Thyroid gland (tissue), 4 donors: ENCODE measurements around the gene INF2. TPM values are rescaled to one million over a fixed set of nuclear protein-coding genes. Genes with fewer than 3 reads are reported as not detected.

Experiments used
- DNase-seq, 2 donors: peaks; one replicate each; pipeline ENCODE4 v3.0.0-alpha.2; 2019
- H3K27ac ChIP-seq, 3 donors: fragments of 200-600 bp; sonication (generic); 1 replicate in 2 of 3; 2 replicates in 1 of 3; pipeline ENCODE4 v1.5.1; 2016 to 2019; ENCODE audit warnings: mild to moderate bottlenecking in 1 of 3, moderate library complexity in 1 of 3
- H3K27me3 ChIP-seq: fragments of 200-600 bp; sonication (generic); one replicate; pipeline ENCODE4 v1.5.1; 2019
- H3K36me3 ChIP-seq, 2 donors: fragments of 200-600 bp; sonication (generic); one replicate each; pipeline ENCODE4 v1.5.1; 2016 to 2019
- H3K4me1 ChIP-seq, 2 donors: fragments of 200-600 bp; sonication (generic); one replicate each; pipeline ENCODE4 v1.5.1; 2017 to 2019
- H3K4me3 ChIP-seq, 3 donors: fragments of 200-600 bp; sonication (generic); replicated peaks in 1 of 3; 1 replicate in 2 of 3; 2 replicates in 1 of 3; pipeline ENCODE4 v1.5.1; 2016; ENCODE audit warnings: mild to moderate bottlenecking in 1 of 3
- H3K9me3 ChIP-seq: fragments of 200-600 bp; sonication (generic); one replicate; pipeline ENCODE4 v1.5.1; 2017
- CTCF ChIP-seq, 6 experiments: fragments of 200-600 bp in 3 of 6; fragments of 450-650 bp in 3 of 6; sonication (generic) in 3 of 6; IDR thresholded peaks; one replicate each; pipeline ENCODE4 v1.5.1; 2016 to 2019; ENCODE audit warnings: antibody characterized with exemption in 6 of 6, mild to moderate bottlenecking in 2 of 6, inconsistent platforms in 1 of 6, moderate library complexity in 1 of 6
- POLR2A ChIP-seq, 2 donors: fragments of 450-650 bp; IDR thresholded peaks; one replicate each; pipeline ENCODE4 v1.6.1; 2017; ENCODE audit warnings: antibody characterized with exemption in 2 of 2, mild to moderate bottlenecking in 2 of 2, moderate library complexity in 1 of 2
- WGBS, 2 donors: methylation state at CpG; one replicate each; pipeline ENCODE4 v1.1.5; 2017; 5-methylcytosine and 5-hydroxymethylcytosine counted together
- intact Hi-C: fragments of 100-400 bp; cut with DNase I; formaldehyde crosslinking; loops from one replicate; pipeline ENCODE4 v1.15.1; 2023
- total RNA-seq, 4 donors: library from RNA; depleted of rRNA; stranded (reverse); fragments of >200 nt; gene quantifications; one replicate each; pipeline ENCODE4 v1.2.3, GENCODE V29; 2016

The INF2 gene
- total RNA-seq, 4 donors from 2014 or later = 35.1 to 54.7 (median 42.5) TPM

GRCh38 chr14:104701383-104702076 lies 12.1 kb downstream of the INF2 start:
- no peak for DNase-seq
- Histone ChIP-seq H3K27ac (no peak overlapping the region), H3K9me3 (no peaks in the 10 kb centered on the region), H3K36me3 (peaks cover 6 to 25% of the 10 kb centered on the region in 2 donors), H3K27me3 (no peaks in the 10 kb centered on the region), H3K4me1 (peaks cover 17 to 33% of the 10 kb centered on the region in 2 donors), H3K4me3 (no peak overlapping the region)
- no peak for TF ChIP-seq POLR2A (IDR thresholded peaks at IDR 0.05)
- no peak for TF ChIP-seq CTCF (IDR thresholded peaks at IDR 0.05)
- WGBS, 2 donors = 90 to 95% methylated on average over 13 to 46 of the region's 46 CpGs
- intact Hi-C loops = no loop called here

GRCh38 chr14:104702106-104702505 lies 12.7 kb downstream of the INF2 start:
- H3K27ac ChIP-seq = no peak overlapping the region
- TF ChIP-seq CTCF (IDR thresholded peaks at IDR 0.05) (no peak), POLR2A (IDR thresholded peaks at IDR 0.05) (no peak)
- H3K36me3 ChIP-seq = peaks cover 6 to 25% of the 10 kb centered on the region in 2 donors

GRCh38 chr14:104702673-104703072 lies 13.3 kb downstream of the INF2 start:
- no peaks in the 10 kb centered on the region for H3K9me3 ChIP-seq
- DNase-seq = no peak
- H3K27me3 ChIP-seq = no peaks in the 10 kb centered on the region
- TF ChIP-seq POLR2A (IDR thresholded peaks at IDR 0.05) = no peak
- H3K27ac ChIP-seq = no peak overlapping the region
- peaks cover 6 to 25% of the 10 kb centered on the region in 2 donors for H3K36me3 ChIP-seq
- intact Hi-C loops = no loop called here
- H3K4me1 ChIP-seq = peaks cover 6 to 22% of the 10 kb centered on the region in 2 donors
- no peak overlapping the region for H3K4me3 ChIP-seq
- WGBS, 2 donors = 61 to 76% methylated on average over 2 of the region's 4 CpGs

More at GRCh38 chr14:104702106-104702505, 12.7 kb downstream of the INF2 start:
- 86 to 89% methylated on average over 12 of the region's 12 CpGs for WGBS, 2 donors
- no peak for DNase-seq
- intact Hi-C loops = no loop called here
- Histone ChIP-seq H3K4me3 (no peak overlapping the region), H3K4me1 (peaks cover 11 to 27% of the 10 kb centered on the region in 2 donors), H3K27me3 (no peaks in the 10 kb centered on the region), H3K9me3 (no peaks in the 10 kb centered on the region)

GRCh38 chr14:104703269-104703668 lies 13.9 kb downstream of the INF2 start:
- no peak overlapping the region for H3K27ac ChIP-seq
- H3K4me3 ChIP-seq = no peak overlapping the region
- no peak for TF ChIP-seq CTCF (IDR thresholded peaks at IDR 0.05)
- TF ChIP-seq POLR2A (IDR thresholded peaks at IDR 0.05) = no peak
- H3K27me3 ChIP-seq = no peaks in the 10 kb centered on the region
- H3K9me3 ChIP-seq = no peaks in the 10 kb centered on the region
- DNase-seq = no peak
- peaks cover 0 to 16% of the 10 kb centered on the region in 2 donors for H3K4me1 ChIP-seq
- 94 to 95% methylated on average over 22 to 28 of the region's 28 CpGs for WGBS, 2 donors
- intact Hi-C loops = no loop called here
- H3K36me3 ChIP-seq = peaks cover 6 to 25% of the 10 kb centered on the region in 2 donors

- Histone ChIP-seq H3K9me3 (no peaks in the 10 kb centered on the region), H3K4me3 (no peak overlapping the region), H3K4me1 (peaks cover 0 to 6% of the 10 kb centered on the region in 2 donors), H3K36me3 (peaks cover 6 to 25% of the 10 kb centered on the region in 2 donors), H3K27me3 (no peaks in the 10 kb centered on the region), H3K27ac (no peak overlapping the region)
- 96 to 97% methylated on average over 22 of the region's 22 CpGs for WGBS, 2 donors
- no peak for DNase-seq
- TF ChIP-seq POLR2A (IDR thresholded peaks at IDR 0.05) (no peak), CTCF (IDR thresholded peaks at IDR 0.05) (no peak)
- intact Hi-C loops = no loop called here
Observed at GRCh38 chr14:104704252-104704651, 14.8 kb downstream of the INF2 start.
